EL (cell line): ENCODE data around the gene TSHZ2.
"Not testable (repeated sequence)": the region's sequence is repeated elsewhere in the genome, so short reads cannot be mapped to it uniquely, and the experiment has no call there.

Experiments
- DNase-seq: peaks from one replicate; pipeline ENCODE4 v3.0.0-alpha.2; 2016

TSHZ2 gene

DNA sequence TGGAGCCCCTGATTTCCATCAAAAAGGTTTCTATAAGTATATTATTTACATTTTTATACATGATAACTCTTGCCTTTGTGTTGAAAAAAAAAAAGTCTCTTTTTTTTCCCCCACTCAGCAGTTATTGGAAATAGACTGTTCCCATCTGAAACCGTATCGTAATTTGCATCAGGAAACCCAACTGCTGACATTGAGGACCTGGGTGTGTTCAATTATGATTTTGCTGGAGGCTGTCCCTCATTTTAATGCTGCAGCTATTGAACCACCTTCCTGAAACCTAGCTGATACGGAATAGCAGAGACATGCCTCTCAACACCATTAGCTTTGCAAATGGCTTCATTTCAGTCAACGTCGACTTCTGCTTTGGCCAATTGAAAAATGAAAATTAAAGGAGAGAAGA lies 522.6 kb downstream of the TSHZ2 start:
- no peak for DNase-seq

DNA sequence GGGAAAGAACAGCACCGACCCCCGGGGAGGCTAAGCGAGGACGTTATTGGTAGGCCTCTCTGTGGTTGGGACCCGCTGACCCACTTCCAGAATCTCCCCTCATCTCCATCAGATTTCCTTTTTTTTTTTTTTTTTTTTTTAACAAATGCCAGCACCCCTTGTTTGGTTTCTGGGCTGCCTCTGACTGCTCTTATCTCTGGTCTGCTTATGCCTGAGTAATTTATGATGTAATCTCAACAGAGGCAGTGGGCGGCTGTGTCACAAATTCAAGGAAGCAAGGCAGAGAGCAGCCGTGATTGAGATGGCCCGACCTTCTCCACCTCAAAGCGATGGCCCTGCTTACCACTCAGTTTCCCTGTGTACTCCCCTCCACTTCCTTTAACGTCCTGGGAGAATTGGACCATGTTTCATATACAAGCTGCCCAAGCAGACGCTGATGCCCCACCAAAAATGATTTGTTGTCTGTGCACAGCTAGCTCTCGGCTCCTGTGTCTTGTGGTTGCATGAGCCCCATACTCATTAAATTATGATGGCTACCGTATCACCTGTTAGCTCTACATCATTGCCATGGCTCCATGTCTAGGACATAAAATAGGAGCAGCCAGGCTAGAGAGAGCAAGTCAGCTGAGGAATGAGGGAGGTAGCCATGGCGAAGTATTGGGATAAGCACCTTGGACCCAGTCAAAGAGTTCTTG lies 523.4 kb downstream of the TSHZ2 start:
- no peak for DNase-seq

DNA sequence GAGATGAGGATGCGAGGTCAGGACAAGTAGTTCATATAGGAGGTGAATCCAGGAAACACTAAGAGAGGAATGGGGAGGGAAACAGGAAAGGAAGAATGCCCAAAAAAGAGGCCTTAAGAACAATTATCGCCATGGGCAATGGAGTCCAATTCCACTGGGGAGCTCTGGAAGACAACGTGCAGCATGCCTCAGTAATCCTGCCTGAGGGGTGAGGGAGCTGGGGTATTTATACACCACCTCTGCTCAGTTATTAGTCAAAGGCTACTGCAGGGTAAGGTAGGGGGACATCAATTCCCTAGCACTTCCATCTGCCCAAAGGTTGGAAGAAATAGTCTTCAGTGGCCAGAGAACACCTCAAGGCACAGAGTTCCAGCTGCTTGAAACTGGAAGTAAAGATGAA lies 525.1 kb downstream of the TSHZ2 start:
- DNase-seq = no peak

DNA sequence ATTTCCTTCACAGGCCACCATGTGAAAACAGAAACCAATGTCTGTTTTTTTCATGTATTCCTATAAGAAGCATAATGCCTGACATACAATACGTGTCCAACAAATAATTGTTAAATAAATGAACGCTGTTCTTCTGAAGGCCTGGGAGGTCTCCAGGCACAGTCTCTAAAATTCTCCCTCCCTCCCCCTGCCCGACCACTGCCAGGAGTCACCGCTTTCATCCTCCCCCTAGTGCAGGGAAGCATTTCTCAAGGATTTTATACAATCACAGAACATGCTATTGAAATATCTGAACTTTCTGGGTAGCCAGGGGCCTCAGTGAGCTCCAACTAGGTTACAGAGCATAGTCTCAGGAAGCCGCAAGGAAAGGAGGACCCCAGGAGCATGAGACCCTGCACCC lies 526.2 kb downstream of the TSHZ2 start:
- DNase-seq = no peak

DNA sequence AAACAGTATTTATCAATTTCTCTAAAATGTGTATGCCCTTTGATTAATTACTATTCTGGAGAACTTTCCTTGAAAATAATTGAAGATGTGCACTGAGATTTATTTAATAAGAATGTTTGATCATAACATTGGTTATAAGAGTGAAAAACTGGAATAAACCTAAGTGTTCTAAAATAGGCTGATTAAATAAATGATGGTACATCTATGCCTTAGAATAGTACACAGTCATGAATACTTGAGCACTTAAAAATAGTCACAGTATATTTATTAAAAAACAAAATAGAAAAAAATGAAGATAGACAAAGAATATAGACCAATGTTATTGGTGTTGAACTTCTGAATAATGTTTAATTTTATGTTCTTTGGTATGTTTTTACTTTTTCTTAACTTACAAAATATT lies 528.5 kb downstream of the TSHZ2 start:
- DNase-seq = no peak

DNA sequence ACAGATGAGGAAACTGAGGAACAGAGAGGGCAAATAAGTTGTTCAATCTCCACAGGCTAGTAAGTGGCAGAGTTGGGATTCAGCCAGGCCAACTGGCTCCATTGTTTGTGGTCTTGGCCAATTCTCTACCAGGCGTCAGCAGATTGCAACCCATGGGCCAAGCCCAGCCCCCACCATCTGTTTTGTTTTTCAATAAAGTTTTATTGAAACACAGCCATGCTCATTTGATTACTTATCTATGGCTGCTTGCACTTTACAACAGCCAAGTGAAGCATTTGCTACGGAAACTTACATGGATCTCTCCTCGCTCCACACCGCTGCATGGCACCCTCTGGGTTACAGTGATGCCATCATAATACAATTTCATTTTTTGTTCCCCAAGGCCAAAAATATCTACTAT lies 530.7 kb downstream of the TSHZ2 start:
- DNase-seq = no peak

DNA sequence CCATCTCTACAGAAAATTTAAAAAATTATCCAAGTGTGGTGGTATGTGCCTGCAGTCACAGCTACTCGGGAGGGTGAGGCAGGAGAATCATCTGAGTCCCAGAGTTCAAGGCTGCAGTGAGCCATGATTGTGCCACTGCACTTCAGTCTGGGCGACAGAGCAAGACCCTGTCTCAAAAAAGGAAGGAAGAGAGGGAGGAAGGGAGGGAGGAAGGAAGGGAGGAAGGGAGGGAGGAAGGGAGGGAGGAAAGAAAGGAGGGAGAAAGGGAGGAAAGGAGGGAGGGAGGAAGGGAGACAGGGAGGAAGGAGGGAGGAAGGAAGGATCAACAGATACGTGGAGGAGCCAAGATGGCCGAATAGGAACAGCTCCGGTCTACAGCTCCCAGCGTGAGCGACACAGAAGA lies 531.4 kb downstream of the TSHZ2 start:
- DNase-seq = no peak

DNA sequence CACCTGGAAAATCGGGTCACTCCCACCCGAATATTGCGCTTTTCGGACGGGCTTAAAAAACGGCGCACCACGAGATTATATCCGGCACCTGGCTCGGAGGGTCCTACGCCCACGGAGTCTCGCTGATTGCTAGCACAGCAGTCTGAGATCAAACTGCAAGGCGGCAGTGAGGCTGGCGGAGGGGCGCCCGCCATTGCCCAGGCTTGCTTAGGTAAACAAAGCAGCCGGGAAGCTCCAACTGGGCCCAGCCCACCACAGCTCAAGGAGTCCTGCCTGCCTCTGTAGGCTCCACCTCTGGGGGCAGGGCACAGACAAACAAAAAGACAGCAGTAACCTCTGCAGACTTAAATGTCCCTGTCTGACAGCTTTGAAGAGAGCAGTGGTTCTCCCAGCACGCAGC lies 531.9 kb downstream of the TSHZ2 start:
- not testable (repeated sequence) for DNase-seq

DNA sequence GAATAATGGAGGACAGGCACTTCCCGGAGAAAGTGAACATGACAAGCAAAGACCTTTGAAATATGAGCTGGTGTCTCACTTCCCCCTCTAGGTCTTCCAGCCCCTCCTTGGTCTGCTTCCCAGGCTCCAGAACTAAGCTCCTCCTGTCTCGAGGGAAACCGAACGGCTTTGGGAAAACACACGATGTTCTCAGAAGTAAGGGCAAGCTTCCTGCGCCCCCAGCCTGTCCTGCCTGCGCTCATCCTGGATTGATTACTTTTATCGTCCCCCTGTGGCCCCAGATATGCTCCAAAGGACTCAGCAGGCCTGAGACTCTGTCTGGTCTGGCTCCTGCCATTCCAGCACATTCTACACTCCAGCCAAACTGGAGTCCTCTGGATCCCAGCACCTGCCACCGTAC lies 538.1 kb downstream of the TSHZ2 start:
- no peak for DNase-seq

DNA sequence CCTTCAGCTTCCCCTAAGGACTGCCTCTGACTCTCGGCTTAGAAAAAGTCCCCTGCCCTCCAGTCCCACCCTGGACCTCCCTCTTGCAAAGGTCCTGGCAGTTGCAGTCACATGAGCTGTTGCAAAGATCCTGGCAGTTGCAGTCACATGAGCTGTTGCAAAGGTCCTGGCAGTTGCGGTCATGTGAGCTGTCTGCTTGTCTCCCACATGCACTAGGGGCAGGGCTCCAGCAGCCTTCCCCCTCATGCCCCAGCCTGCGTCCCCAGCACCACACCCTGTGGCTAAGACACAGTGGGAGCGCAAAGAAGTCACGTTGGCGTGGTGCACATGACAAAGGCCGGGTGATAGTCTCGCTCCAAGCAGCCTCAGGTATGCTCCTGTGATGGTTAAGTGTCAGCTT lies 538.5 kb downstream of the TSHZ2 start:
- DNase-seq = no peak

DNA sequence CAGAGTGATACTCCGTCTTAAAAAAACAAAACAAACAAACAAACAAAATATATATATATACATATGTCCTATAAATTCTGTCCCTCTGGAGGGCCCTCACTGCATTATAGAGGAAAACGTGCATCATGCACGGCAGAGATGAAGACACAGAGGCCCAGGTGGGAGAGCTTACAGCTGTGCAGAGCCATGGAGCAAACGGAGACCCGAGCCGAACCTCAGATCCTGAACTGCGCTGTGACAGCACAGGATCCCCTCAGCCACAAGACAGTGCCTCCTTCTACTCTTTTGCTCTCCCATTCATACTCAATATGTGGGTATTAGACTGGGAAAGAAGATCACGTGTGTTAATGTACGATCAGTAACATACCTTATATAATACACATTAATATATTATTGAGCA lies 539.9 kb downstream of the TSHZ2 start:
- DNase-seq = no peak

DNA sequence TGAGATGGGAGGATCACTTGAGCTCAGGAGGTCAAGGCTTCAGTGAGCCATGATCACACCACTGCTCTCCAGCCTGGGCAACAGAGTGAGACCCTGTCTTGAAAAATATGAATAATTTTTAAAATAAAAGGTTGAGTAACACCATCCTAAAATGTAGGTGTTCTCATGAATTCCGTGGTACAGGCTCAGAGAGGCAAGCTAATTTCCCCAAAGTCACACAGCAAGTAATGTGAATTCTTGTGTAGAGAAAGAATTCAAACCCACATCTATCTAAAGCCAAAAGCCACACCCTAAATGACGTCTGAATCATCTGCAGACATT lies 541.0 kb downstream of the TSHZ2 start:
- no peak for DNase-seq

DNA sequence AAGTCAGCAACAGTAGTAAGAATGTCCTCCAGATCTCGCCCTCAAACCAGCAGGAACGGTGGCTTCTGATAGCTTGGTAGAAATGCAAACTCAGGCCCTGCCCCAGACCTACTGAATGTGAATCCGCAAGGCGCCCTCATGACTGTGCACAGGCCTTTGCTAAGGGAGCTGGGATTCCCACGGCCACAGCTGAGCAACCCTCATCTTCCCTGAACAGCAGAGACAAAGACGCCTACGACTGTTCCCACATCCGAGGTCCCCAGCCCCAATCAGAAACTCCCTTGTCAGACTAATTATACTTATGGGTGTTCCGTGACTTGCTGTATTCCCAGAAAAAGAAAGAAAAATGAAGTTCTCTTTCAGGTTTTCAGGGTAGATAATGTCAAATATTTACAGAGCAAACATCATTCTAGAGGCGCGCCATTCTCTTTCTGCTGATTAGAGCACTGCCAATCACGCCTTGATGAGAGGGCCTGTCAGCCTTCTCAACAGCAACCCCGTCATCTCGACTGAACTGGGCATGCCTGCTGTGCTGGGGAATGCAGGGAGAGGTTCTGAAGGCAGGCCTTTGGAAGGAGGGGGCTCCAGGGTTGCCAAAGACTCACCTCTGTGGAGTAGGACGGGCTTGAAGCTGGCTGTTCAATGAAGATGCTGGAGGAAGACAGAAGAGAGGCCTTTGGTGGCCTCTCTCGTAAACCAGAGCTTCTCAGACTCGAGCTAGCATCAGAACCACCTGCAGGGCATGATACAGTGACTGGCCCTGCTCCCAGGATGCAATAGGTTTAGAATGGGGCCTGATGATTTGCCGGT lies 541.5 kb downstream of the TSHZ2 start:
- no peak for DNase-seq

DNA sequence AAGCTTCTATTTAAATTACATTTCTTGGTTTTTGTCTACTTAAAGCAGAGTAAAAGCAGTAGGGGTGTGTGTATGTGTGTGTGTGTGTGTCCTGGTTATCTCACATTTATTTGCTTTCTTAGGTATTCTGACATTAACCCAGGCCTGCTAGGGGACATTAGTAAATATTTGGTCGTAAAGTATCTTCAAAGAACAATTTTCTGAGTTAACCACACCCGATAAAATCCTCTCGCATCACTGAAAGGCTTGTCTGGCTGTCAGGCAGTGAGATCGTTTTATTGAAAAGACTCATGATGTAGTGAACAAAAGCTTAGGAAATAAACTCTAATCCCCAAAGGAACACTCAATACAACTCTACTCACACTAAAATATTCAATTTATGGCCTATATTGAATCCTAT lies 543.6 kb downstream of the TSHZ2 start:
- no peak for DNase-seq

DNA sequence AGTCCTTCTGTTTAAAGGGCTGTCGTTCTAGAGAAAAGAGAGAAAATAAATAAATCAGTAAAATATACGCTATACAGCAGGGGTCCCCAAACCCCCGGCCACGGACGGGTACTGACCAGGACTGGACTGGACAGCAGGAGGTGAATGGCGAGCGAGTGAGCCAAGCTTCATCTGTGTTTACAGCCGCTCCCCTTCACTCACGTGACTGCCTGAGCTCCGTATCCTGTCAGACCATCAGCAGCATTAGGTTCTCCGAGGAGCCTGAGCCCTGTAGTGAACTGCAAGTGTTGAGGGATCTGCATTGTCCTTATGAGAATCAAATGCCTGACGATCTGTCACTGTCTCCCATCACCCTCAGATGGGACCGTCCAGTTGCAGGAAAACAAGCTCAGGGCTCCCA lies 545.0 kb downstream of the TSHZ2 start:
- DNase-seq = no peak

DNA sequence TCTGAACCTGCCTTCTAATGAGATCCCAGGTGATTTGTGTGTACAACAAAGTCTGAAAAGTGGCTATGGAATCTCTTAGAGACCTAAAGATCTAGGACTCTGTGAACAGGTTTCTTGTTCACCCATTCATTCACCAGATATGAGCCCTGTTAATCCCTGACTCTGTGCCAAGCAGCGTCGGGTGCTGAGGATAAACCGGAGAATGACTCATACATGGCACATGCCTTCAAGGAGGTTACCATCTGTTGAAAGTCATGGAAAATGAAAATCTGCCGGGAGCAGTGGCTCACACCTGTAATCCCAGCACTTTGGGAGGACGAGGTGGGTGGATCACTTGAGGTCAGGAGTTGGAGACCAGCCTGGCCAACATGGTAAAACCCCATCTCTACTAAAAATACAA lies 549.3 kb downstream of the TSHZ2 start:
- DNase-seq = peak; percentile 57

DNA sequence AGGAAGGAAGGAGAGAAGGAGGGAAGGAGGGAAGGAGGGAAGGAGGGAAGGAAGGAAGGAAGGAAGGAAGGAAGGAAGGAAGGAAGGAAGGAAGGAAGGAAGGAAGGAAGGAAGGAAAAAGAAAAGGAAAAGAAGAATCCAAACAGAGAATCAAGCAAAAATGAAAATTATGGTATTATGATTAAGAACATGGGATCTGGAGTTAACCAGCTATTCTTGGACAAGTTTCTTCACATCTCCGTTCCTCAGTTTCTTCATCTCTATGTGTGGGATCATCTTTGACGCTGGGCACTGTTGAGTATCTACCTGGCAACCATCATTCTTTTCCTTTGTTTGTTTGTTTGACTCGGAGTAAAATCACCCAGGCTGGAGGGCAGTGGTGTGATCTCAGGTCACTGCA lies 549.9 kb downstream of the TSHZ2 start:
- DNase-seq = no peak

DNA sequence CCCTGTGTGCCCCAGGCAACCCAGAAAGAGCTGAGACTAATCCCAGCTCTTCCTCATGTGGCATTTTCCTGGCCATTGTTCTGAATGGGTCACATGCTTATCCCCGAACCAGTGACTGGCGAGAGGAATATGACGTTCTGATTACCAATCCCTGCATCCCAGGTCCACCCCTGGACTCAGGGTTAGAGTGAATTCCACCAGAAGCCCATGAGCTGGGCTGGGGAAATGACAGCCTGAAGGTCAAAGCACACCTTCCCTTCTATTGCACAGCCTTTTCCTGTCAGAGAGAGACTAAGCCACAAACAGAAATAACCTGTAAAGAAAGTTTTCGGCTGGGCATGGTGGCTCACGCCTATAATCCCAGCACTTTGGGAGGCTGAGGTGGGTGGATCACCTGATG lies 550.5 kb downstream of the TSHZ2 start:
- DNase-seq = no peak

DNA sequence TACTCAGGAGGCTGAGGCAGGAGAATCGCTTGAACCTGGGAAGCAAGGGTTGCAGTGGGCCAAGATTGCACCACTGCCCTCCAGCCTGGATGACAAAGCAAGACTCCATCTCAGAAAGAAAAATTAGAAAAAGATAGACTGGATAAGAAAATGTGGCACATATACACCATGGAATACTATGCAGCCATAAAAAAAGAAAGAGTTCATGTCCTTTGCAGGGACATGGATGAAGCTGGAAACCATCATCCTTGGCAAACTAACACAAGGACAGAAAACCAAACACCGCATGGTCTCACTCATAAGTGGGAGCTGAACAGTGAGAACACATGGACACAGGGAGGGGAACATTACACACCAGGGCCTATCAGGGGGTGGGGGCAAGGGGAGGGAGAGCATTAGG lies 551.5 kb downstream of the TSHZ2 start:
- not testable (repeated sequence) for DNase-seq

DNA sequence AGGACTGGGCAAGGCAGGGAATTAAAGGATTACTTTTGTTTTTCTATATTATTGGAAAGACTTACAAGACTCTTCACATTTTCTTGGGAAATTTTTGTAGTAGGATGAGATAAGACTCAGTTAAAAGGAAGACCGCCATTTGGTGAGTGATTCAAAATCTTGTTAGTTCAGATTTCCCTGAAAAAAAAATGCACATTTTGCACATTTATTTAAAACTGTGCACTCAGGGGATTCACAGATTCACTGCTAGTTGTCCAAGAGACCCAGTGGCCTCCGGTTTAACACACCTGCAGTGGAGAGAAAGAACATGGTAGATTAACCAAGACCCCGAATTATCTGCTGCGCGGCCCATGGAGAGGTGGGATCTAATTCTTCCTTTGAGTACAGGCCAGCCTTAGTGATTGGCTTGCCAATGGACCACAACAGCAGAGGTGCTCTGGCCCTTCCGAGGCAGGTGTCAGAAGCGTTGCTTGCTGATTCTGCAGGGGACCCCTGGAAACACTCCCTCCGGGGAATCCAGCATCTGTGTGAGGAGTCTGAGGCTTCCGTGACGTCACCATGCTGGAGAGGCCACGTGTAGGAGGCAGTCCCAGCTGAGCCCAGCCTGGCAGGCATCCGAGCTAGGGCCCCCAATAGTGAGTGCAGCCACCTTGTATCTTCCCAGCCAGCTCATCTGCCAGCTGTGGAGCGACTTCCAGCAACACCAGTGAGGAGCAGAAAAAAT lies 552.6 kb downstream of the TSHZ2 start:
- no peak for DNase-seq

DNA sequence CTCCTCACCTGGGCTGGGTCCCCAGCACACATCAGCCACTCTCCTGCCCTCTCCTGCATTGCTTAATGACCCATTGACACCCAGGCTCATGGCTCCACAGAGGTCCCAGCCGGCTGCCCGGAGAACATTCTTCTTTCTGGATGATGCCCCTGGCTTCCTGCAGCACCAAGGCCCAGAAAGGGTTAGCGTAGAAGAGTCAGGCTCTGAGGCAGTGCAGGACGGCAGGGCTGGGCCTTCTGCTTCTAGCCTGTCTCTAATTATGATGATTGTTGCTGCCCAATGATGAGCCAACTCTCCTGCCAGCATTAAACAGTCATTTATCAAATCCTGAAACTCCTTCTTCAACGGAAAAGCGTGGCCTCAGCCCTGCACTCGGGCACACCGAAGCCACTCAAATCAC lies 555.0 kb downstream of the TSHZ2 start:
- no peak for DNase-seq

DNA sequence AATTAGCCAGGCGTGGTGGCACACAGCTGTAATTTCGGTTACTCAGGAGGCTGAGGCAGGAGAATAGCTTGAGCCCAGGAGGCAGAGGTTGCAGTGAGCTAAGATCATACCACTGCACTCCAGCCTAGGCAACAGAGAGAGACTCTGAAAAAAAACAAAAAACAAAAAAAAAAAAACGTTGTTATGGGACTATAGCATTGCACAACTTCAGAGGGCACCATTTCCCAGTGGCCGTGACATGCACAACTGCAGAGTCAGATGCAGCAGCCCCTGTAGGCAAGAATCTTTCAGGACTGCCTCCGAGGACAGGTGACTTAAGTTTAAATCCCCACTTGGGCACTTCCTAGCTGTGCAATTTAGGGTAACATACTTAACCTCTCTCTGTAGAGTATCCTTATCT lies 557.5 kb downstream of the TSHZ2 start:
- DNase-seq = no peak

DNA sequence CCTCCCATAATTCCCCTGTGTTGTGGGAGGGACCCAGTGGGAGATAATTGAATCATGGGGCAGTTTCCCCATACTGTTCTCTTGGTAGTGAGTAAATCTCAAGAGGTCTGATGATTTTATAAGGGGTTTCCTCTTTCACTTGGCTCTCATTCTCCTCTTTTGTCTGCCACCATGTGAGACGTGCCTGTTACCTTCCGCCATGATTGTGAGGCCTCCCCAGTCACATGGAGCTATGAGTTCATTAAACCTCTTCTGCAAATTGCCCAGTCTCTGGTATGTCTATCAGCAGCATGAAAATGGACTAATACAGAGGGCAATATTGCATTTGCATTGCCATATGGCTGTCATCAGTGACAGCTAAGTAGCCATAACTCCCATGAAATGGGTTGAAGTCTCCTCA lies 558.3 kb downstream of the TSHZ2 start:
- DNase-seq = no peak

DNA sequence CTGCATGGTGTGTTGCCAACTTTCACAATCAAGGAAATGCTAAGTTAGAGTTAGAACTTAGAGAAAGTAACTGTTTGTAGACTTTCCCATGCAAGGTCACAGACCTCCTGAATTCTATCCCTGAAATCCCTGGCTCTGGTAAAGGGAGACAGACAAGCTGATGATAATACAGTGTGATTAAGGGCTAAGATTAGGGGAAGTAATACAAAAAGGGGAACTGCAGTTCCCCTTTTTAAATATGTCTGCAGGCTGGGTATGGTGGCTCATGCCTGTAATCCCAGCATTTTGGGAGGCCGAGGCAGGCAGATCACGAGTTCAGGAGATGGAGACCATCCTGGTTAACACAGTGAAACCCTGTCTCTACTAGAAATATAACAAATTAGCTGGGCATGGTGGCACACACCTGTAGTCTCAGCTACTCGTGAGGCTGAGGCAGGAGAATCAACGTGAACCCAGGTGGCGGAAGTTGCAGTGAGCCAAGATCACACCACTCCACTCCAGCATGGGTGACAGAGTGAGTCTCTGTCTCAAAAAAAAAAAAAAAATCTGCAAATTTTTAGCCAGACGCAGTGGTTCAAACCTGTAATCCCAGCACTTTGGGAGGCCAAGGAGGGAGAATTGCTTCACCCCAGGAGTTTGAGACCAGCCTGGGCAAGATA lies 560.6 kb downstream of the TSHZ2 start:
- DNase-seq = not testable (repeated sequence)
